Lower leg skin (tissue), 4 donors: ENCODE results near the gene LMX1A. TPM values are rescaled to one million over a fixed set of nuclear protein-coding genes. Genes with fewer than 3 reads are reported as not detected.

Source experiments
- DNase-seq, 2 donors: peaks; one replicate each; pipeline ENCODE4 v3.0.0-alpha.2; 2019; ENCODE audit warnings: low spot score in 2 of 2
- H3K4me3 ChIP-seq: fragments of 200-600 bp; sonication (generic); 2 replicates; pipeline ENCODE4 v1.5.1; 2017; ENCODE audit warnings: mild to moderate bottlenecking, low read depth; ENCODE audit not compliant: poor library complexity, severe bottlenecking
- POLR2A ChIP-seq, 2 donors: fragments of 450-650 bp; IDR thresholded peaks; one replicate each; pipeline ENCODE4 v1.6.1; 2016 to 2017; ENCODE audit warnings: antibody characterized with exemption in 2 of 2, mild to moderate bottlenecking in 1 of 2, moderate library complexity in 1 of 2
- WGBS, 2 donors: methylation state at CpG; one replicate each; pipeline ENCODE4 v1.1.5; 2018; 5-methylcytosine and 5-hydroxymethylcytosine counted together
- intact Hi-C: fragments of 100-400 bp; cut with DNase I; formaldehyde crosslinking; loops from one replicate; pipeline ENCODE4 v1.15.0; 2023; ENCODE audit warnings: low total_unique reads
- total RNA-seq, 4 donors: library from RNA; depleted of rRNA; stranded (reverse); fragments of >200 nt; gene quantifications; one replicate each; pipeline ENCODE4 v1.1.0, GENCODE V29; 2016
- TF ChIP-seq, protein P1 (sequence below), 3 donors: fragments of 450-650 bp; IDR thresholded peaks; one replicate each; pipeline ENCODE4 v1.5.1; 2016; ENCODE audit warnings: antibody characterized with exemption in 3 of 3, mild to moderate bottlenecking in 3 of 3, moderate library complexity in 2 of 3

LMX1A gene
- total RNA-seq, 4 donors from 2014 or later: 0.29 TPM; not detected in 3

DNA sequence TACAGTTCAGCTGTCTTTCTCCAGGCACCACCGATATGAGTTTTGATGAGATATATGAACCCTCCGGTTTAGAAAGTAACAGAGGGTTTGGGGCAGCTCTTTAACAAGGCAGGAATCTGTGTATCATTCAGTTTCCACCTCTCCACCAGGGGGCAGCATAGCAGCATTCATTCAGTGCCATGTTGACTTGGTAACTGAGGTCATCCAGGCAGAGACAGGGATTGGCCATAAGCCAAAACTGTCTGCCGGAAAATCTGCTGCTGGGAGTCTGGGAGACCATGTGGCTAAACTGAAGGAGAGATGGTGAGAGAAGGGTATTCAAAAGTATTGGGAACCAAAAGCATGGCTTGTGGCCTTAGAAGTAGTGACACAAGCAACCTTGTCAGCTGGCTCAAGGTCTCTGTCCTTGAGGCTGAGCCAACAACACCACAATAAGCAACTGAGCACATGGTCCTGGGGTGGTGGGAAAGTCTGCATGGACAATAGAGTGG is 98.5 kb downstream of the LMX1A start:
- WGBS, 2 donors: 33 to 35% methylated on average over 3 of the region's 3 CpGs
- no peak overlapping the region for H3K4me3 ChIP-seq
- intact Hi-C loops: loop anchor here (10.0 kb wide), 2 partner anchors 117 to 337 kb away; no protein-coding TSS in a partner anchor
- TF ChIP-seq, protein P1, sequence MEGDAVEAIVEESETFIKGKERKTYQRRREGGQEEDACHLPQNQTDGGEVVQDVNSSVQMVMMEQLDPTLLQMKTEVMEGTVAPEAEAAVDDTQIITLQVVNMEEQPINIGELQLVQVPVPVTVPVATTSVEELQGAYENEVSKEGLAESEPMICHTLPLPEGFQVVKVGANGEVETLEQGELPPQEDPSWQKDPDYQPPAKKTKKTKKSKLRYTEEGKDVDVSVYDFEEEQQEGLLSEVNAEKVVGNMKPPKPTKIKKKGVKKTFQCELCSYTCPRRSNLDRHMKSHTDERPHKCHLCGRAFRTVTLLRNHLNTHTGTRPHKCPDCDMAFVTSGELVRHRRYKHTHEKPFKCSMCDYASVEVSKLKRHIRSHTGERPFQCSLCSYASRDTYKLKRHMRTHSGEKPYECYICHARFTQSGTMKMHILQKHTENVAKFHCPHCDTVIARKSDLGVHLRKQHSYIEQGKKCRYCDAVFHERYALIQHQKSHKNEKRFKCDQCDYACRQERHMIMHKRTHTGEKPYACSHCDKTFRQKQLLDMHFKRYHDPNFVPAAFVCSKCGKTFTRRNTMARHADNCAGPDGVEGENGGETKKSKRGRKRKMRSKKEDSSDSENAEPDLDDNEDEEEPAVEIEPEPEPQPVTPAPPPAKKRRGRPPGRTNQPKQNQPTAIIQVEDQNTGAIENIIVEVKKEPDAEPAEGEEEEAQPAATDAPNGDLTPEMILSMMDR (IDR thresholded peaks at IDR 0.05): peak in 1 of 3 donors; percentile 23
- TF ChIP-seq POLR2A (IDR thresholded peaks at IDR 0.05): no peak
- peak; percentile 75 to 90 for DNase-seq

DNA sequence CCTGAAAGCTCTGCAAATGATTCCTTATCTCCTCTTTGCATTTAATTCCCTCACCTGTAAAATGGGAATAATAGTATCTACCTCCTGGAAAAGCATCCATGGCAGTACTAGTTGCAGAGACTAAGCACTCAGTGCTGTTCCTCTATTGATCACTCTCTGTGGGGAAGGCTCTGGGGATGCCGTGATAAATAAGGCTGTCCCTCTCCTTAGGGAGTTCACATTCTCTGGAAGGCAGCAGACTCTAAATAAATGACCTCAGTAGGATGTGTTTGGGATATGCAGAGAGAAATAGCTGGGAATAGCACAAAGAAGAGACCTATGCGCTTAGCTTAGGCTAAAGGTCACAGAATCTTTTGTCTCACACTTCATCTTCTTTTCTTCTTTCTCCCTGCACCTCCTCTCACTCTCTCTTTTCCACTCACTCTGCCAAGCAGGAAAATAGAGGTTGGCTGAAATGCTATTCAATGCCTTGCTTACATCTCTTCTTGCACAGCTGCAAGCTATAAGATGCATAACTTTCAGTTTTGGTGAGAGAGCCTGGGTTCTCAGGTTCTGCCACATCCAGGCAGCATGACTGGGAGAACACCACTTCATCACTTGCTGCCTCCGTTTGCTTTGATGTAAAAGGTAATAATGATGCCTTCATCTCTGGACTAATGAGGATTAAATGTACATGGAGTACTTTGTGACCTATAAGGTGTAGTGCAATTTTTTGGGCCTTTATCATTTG is 101.5 kb downstream of the LMX1A start:
- no peak for TF ChIP-seq POLR2A (IDR thresholded peaks at IDR 0.05)
- TF ChIP-seq, protein P1 (IDR thresholded peaks at IDR 0.05): no peak
- intact Hi-C loops: loop anchor here (10.0 kb wide), 2 partner anchors 120 to 340 kb away; no protein-coding TSS in a partner anchor

DNA sequence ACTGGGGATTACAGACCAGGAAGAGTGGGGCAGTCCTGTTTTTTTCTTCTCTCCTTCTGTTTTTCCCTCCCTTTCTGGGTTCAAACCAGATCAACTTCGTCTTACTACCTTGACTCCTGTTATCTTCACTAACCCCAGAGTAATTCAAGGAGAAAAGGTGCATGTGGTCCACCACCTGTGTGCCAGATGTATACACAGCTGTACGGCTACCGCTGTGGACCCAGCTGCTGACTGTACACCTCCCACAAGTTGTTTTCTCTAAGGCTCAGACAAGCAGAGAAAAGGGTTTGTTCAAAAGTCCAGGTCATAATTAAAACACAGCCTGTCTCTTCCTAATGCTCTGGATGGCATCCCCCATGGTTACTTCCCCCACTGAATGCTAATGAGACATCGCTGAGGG is 102.1 kb downstream of the LMX1A start:
- no peak for TF ChIP-seq POLR2A (IDR thresholded peaks at IDR 0.05)
- TF ChIP-seq, protein P1 (IDR thresholded peaks at IDR 0.05): no peak
- H3K4me3 ChIP-seq: no peak overlapping the region
- DNase-seq: no peak
- intact Hi-C loops: loop anchor here (10.0 kb wide), 2 partner anchors 120 to 340 kb away; no protein-coding TSS in a partner anchor
- 77 to 81% methylated on average over 4 of the region's 4 CpGs for WGBS, 2 donors

More for the DNA sequence above, 101.5 kb downstream of the LMX1A start:
- DNase-seq: no peak
- no peak overlapping the region for H3K4me3 ChIP-seq
- WGBS, 2 donors: 78 to 80% methylated on average over 3 of the region's 3 CpGs

DNA sequence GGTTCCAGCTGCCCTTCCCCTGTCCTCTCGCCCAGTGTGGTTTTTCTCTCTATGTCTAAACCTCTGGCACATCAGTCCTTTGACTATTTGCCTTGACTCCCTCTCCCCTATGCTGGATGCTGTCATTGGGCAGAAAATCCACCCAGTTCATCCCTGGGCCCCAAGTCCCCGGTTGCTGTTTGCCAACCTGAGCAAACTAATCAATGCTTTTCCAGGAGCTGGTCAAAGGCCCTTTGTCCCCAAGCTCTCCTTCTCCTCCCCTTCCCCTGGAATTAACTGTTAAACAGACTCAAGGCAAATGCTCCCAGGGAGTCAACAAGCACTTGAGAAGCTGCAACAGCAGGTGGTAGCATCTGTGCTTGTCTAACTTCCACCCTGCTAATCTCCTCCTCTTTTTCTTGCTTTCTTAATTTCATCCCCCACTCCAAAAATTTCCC is 102.7 kb downstream of the LMX1A start:
- H3K4me3 ChIP-seq: no peak overlapping the region
- intact Hi-C loops: loop anchor here (10.0 kb wide), 2 partner anchors 121 to 341 kb away; no protein-coding TSS in a partner anchor
- DNase-seq: no peak
- TF ChIP-seq, protein P1 (IDR thresholded peaks at IDR 0.05): no peak
- TF ChIP-seq POLR2A (IDR thresholded peaks at IDR 0.05): no peak
- 81 to 82% methylated on average over 2 of the region's 2 CpGs for WGBS, 2 donors

DNA sequence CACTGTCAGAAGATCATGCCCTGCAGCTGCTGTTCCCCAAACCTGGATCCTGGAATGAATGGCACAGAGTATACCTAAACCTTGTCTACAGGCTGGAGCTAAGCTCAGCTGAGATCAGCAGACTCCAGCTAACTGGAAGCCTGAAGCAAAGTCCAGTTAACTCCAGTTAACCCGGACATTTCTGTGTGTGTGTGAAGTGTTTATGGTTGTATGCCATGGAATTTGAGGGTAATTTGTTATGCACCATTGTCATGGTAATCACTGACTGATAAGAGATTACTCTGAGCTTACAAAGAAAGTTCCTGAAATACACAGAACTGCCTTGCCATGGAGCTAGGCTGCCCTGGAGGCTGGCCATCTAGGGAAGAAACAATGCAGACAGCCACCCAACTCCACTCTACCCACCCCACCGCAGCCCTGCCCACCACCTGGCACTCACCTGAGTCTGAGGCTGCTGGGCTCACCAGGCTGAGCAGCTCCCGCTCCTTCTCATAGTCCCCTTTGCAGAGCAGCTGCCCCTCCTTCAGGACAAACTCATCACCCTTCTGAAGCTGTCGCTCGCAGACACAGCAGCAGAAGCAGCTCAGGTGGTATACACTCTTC is 107.4 kb downstream of the LMX1A start:
- intact Hi-C loops: no loop called here

More for the DNA sequence above, 107.4 kb downstream of the LMX1A start:
- no peak for DNase-seq
- no peak overlapping the region for H3K4me3 ChIP-seq
- 89 to 93% methylated on average over 5 of the region's 5 CpGs for WGBS, 2 donors
- TF ChIP-seq, protein P1 (IDR thresholded peaks at IDR 0.05): no peak
- TF ChIP-seq POLR2A (IDR thresholded peaks at IDR 0.05): no peak
